Suprapubic skin (tissue), 3 donors: ENCODE data around the gene ADAMTS9.

Experiments
- POLR2AphosphoS5 ChIP-seq, 3 donors: sonication (generic); formaldehyde crosslinking; IDR thresholded peaks; one replicate each; pipeline ENCODE4 v1.6.1; 2017; ENCODE audit warnings: antibody characterized with exemption in 3 of 3
- TF ChIP-seq, protein P1 (sequence below), 2 donors: fragments of 200-600 bp in 1 of 2; fragments of 450-650 bp in 1 of 2; sonication (generic) in 1 of 2; IDR thresholded peaks; one replicate each; pipeline ENCODE4 v1.5.1; 2016 to 2019; ENCODE audit warnings: antibody characterized with exemption in 2 of 2, mild to moderate bottlenecking in 1 of 2, moderate library complexity in 1 of 2

DNA sequence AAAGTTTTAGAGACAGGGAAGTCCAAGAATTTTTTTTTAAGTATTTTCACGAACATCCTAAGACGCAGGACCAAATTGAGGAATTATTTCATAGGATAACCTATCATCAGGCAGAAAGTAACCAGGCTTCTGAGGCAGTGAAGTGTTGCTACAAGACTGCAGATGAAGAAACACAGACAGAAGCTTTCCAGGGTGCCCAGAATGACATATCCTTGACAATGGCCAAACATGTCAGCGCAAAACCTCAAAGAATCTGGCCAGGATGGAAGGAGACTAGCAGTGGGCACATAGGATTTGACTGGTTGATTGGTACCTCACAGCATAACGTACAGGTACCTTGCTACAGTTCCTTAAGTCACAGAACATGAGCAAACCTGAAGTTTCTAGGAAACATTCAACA is 7.5 kb downstream of the ADAMTS9 start:
- TF ChIP-seq, protein P1, sequence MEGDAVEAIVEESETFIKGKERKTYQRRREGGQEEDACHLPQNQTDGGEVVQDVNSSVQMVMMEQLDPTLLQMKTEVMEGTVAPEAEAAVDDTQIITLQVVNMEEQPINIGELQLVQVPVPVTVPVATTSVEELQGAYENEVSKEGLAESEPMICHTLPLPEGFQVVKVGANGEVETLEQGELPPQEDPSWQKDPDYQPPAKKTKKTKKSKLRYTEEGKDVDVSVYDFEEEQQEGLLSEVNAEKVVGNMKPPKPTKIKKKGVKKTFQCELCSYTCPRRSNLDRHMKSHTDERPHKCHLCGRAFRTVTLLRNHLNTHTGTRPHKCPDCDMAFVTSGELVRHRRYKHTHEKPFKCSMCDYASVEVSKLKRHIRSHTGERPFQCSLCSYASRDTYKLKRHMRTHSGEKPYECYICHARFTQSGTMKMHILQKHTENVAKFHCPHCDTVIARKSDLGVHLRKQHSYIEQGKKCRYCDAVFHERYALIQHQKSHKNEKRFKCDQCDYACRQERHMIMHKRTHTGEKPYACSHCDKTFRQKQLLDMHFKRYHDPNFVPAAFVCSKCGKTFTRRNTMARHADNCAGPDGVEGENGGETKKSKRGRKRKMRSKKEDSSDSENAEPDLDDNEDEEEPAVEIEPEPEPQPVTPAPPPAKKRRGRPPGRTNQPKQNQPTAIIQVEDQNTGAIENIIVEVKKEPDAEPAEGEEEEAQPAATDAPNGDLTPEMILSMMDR (IDR thresholded peaks at IDR 0.05): no peak
- no peak for TF ChIP-seq POLR2AphosphoS5 (IDR thresholded peaks at IDR 0.05)
